Middle frontal gyrus (tissue), 1 donor: ENCODE measurements around the gene GH2.
"Not testable (repeated sequence)": the region's sequence is repeated elsewhere in the genome, so short reads cannot be mapped to it uniquely, and the experiment has no call there.

Source experiments
- DNase-seq: peaks from one replicate; pipeline ENCODE4 v3.0.0-alpha.2; 2015; ENCODE audit warnings: low spot score; ENCODE audit errors: extremely low spot score

The GH2 gene

DNA sequence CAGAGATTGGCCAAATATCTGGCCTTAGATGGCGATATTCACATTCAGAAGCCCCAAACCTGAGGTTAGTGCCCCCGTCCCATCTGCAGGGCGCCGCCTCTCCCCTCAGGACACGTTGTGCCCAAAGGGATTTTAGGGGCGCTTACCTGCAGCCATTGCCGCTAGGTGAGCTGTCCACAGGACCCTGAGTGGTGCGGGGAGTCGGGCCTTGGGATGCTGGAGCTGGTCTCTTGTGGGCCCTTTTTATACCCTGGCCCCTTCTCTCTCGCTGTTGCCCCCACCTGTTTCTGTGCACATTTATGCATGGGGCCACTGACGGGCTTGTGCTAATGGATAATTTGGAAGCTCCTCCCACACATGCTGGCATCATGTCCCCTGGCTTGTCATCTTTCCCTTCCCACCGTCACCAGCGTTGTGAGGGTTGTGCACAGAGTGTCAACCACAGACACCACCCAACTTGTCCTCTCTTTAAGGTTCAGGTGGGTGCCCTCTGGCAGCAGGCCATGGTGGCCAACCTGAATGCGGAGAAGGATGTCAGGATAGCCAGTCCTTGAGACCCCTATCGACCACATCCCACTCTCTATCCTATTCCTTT, 29.4 kb upstream of the GH2 start, which contains the start of gene CSHL1:
CSHL1 (minus strand) TSS at position 218 of the 595 bp plus-strand sequence; CDS start at position 156, 62 bp downstream.
- DNase-seq = no peak

DNA sequence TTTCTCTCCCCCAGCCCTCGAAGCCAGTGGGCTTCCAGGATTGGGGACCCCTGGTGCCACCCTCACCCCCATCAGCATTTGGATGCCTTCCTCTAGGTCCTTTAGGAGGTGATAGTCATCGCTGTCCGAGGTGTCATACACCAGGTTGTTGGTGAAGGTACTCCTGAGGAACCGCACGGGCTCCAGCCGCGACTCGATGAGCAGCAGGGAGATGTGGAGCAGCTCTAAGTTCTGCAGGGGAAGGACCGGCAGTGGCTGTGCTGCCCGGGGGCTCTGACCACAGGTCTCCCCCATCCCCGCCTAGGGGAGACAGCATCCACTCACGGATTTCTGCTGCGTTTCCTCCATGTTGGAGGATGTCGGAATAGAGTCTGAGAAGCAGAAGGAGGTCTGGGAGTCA, 28.4 kb upstream of the GH2 start:
- no peak for DNase-seq

DNA sequence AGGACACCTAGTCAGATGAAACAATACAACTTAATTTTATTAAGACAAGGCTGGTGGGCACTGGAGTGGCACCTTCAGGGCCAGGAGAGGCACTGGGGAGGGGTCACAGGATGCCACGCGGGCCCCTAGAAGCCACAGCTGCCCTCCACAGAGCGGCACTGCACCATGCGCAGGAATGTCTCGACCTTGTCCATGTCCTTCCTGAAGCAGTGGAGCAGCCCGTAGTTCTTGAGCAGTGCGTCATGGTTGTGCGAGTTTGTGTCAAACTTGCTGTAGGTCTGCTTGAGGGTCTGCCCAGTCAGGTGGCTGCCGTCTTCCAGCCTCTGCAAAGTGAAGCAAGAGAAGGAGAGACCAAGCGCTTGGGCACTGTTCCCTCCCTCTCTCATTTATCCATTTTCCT, 27.8 kb upstream of the GH2 start:
- DNase-seq = not testable (repeated sequence)

DNA sequence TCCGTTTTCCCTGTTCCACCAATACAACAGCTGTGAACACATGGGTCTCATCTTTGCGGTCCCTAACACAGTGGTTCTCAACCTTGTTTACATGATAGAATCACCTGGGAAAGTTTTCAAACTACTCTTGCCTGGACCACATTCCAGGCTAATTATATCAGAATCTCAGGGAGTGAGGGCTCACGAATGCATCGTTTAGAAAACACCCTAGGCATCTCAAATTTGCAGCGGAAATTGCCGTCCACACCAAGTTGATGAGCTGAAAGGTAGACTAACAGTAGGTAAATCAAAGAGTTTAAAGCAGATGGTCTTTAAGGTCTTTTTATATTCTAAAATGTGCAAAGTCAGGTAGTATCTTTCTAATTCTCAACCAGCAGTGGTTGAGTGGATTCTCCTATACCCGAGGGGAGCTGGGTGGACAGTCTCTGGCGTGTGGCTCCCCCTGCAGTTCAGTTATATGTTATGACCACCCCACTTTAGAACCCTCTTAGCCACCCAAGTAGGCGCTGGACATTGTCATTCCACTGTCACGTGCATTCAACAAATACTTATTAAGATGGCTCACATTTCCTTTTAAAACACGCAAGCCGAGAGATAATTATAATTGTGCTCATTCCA, 25.5 kb upstream of the GH2 start:
- not testable (repeated sequence) for DNase-seq

DNA sequence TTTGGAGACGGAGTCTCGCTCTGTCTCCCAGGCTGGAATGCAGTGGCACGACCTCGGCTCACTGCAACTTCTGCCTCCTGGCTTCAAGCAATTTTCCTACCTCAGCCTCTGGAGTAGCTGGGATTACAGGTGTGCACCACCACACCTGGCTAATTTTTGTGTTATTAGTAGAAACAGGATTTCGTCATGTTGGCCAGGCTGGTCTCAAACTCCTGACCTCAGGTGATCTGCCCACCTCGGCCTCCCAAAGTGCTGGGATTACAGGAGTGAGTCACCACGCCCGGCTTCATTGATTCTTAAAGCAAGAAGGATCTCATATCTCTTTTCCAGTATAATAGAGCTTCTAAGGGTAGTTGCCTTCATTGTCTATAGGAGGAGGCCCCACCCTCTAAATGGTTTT, 23.1 kb upstream of the GH2 start:
- DNase-seq = not testable (repeated sequence)

DNA sequence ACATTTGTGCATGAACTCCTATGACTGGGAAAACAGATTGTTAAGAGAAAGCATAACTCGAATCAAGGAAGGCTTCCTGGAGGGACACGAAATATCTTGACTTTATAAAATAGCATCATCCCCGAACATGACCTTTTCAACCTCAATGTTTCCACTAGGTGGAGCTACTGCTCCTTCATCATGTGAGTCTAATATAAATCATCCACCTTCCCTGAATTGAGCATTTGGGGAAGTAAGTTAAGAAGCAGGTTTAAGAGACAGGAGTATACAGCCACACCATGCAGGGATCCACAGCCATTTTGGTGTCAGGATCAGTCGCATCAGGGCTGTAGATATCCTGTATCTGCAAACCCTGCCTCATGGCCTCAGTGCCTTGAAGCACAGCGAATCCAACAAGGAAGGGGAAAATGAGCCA, 22.1 kb upstream of the GH2 start:
- DNase-seq = not testable (repeated sequence)

DNA sequence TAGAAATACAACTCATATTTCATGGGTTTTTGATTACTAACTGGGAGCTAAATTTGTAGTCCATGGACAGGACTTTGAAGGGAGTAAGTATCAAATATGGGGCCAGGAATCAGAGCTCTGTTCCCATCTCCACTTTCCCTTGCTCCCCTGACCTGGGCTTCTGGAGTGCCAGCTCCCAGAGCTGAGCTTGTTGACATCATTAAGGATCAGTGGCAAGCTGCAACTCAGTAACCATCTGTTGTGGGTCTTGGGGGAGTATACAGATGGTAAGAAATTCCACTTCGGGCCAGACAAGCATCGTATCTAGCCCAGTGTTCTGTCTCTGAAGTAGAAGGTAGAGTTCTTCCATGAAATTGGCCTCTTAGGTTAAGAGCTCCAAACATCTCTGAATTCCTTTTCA, 20.2 kb upstream of the GH2 start:
- DNase-seq = not testable (repeated sequence)

DNA sequence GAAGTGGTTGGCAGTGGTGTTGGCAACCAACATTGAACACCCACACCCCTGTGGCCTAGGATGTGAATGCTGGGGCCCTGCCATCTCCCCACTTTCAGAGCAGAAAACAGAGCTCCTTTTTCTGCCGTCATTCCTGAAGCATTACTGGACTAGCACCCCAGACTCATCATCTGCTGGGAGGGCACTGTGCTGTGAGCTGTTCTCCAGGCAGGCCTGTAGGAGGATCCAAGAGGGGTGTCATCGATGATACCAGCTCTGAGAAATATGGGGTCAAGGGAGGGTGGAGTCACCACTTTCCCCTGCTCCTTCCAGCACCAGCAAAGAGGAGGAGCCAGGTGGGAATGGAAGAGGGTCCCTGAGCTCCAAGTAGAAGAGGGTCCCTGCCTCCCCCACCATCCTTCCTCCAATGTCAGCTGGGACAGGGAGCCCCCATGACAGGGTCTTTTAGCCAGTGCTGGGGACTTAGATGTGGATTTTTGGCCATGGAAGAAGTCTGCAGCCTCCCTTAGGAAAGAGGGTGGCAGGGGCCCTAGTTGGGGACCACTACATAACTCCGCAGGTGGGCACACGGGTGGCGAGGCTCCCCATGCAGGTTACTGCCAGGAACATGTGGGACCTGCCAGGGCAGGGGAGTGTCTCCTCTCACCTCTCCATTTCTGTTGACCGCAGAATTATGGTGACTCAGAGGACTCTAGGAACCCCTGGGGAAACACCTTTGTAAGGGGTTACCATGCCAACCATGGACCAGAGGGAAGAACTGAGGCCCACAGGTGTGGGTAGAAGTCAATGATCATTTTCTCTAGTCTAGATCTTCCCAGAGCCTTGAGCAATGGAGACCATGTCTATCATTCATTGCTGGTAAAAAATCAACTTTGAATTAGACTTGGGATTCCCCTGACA, 17.4 kb upstream of the GH2 start:
- DNase-seq = not testable (repeated sequence)

DNA sequence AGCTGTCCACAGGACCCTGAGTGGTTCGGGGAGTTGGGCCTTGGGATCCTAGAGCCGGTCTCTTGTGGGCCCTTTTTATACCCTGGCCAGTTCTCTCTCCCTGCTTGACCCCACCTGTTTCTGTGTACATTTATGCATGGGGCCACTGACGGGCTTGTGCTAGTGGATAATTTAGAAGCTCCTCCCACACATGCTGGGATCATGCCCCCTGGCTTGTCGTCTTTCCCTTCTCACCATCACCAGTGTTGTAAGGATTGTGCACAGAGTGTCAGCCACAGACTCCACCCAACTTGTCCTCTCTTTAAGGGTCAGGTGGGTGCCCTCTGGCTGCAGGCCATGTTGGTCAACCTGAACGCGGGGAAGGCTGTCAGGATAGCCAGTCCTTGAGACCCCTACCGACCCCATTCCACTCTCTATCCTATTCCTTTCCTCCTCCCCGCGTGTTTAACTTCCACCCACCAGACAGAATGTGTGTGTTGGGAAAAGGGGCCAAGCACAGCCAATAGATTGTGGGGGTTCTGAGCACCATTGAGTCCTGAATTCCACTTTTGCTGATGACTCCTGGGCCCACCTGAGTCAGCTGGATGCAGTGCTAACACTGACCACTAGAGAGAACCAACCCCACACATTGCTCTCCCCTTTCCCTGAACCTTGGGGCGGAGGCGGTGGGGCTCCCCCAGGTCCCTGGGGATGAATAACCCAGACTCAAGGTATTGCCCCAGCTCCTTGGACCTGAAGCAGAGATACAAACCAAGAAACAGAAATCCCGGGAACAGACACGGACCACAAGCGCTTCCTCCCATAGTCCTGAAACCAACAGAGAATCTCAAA, 15.0 kb upstream of the GH2 start, which contains the start of gene CSH1:
CSH1 (minus strand) TSS at position 51 of the 831 bp plus-strand sequence. CDS start 63 bp downstream, outside the sequence.
- not testable (repeated sequence) for DNase-seq

DNA sequence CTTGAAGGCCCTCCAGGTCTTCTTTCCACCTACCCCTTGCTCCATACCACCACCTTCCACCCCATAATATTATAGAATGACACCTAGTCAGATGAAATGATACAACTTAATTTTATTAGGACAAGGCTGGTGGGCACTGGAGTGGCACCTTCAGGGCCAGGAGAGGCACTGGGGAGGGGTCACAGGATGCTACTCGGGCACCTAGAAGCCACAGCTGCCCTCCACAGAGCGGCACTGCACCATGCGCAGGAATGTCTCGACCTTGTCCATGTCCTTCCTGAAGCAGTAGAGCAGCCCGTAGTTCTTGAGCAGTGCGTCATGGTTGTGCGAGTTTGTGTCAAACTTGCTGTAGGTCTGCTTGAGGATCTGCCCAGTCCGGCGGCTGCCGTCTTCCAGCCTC, 13.1 kb upstream of the GH2 start:
- DNase-seq = not testable (repeated sequence)

DNA sequence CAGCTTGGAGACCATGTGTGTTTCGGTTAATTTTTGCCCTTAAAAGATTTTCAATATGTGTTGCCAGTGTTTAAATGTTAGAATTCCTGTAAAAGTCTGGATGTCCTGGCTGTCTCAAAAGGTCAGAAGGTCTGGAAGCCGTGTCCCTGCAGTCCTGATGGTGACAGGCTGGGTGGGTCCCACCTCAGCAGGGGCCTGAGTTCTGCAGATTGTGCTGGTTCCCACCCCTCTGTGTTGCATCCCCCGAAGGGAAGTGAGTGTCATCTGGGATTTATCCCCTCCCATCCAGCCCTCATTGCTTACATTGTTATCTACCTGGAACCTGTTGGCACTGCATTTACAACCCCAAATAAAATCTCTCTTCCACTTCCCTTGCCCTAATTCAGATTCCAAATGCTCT, 12.3 kb upstream of the GH2 start:
- DNase-seq = not testable (repeated sequence)

DNA sequence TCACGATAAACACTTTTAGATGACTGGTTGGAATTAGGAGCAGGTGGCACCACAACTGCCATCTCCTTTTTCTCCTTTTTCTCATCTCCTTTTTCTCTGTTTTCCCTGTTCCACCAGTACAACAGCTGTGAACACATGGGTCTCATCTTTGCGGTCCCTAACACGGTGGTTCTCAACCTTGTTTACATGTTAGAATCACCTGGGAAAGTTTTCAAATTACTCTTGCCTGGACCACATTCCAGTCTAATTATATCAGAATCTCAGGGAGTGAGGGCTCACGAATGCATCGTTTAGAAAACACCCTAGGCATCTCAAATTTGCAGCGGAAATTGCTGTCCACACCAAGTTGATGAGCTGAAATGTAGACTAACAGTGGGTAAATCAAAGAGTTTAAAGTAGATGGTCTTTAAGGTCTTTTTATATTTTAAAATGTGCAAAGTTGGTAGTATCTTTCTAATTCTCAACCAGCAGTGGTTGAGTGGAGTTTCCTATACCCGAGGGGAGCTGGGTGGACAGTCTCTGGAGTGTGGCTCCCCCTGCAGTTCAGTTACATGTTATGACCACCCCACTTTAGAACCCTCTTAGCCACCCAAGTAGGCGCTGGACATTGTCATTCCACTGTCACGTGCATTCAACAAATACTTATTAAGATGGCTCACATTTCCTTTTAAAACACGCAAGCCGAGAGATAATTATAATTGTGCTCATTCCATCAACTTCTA, 10.7 kb upstream of the GH2 start:
- not testable (repeated sequence) for DNase-seq

DNA sequence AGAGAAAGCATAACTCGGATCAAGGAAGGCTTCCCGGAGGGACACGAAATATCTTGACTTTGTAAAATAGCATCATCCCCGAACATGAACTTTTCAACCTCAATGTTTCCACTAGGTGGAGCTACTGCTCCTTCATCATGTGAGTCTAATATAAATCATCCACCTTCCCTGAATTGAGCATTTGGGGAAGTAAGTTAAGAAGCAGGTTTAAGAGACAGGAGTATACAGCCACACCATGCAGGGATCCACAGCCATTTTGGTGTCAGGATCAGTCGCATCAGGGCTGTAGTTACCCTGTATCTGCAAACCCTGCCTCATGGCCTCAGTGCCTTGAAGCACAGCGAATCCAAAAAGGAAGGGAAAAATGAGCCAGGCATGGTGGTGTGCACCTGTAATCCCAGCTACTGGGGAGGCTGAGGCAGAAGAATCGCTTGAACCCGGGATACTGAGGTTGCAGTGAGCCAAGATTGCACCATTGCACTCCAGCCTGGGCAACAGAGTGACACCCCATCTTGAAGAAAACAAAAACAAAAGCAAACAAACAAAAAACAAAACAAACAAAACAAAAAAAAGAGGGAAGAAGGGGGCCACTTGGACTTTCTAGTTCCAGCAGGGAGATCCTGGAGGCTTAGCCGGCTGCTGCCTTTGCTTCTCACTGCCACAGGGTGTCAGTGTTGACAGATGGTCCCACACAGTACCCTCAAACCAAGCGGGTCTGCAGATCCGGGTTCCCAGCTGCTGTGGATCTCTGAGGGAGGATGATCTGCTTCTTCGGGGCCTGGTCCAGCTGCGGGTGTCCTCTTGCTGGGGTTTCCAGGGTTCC, 7.5 kb upstream of the GH2 start:
- not testable (repeated sequence) for DNase-seq

DNA sequence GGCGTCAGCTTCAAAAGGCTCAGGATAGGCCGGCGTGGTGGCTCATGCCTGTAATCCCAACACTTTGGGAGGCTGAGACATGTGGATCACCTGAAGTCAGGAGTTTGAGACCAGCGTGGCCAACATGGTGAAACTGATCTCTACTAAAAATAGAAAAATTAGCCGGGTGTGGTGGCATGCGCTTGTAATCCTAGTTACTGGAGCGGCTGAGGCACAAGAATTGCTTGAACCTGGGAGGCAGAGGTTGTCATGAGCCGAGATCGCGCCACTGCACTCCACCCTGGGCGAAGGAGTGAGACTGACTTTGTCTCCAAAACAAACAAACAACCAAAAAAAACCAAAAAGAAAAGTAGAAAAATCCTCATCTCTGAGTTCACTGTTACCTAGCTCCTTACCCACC, 3.4 kb upstream of the GH2 start:
- DNase-seq = not testable (repeated sequence)

DNA sequence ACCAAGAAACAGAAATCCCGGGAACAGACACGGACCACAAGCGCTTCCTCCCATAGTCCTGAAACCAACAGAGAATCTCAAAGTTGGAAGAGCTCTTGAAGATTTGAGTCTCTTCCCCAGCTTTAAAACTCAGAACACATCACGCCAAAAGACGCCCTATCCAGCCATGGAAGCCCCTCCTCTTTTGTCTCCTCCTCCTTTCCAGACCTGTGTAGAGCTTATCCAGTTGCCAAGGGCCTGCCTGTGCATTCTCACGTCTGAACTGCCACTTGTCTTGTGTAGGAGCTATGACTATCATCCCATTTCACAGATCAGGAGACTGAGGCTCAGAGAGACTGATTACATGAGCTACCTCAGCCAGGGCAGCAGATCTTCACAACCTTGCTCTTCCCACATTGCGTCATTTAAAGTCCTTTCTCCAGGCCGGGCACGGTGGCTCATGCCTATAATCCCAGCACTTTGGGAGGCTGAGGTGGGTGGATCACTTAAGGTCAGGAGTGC, 932 bp upstream of the GH2 start:
- DNase-seq = not testable (repeated sequence)

DNA sequence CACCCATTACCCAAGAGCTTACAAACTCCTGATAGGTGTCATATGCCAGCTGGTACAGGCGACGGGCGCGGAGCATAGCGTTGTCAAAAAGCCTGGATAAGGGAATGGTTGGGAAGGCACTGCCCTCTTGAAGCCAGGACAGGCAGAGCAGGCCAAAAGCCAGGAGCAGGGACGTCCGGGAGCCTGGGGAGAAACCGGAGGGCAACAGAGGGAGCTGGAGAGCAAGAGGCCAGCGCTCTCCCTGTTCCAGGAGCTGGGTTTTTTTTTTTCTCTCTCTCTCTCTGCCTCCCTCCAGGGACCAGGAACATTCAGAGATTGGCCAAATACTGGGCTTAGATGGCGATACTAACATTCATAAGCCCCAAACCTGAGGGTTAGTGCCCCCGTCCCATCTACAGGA, 407 bp downstream of the GH2 start:
- DNase-seq = not testable (repeated sequence)

DNA sequence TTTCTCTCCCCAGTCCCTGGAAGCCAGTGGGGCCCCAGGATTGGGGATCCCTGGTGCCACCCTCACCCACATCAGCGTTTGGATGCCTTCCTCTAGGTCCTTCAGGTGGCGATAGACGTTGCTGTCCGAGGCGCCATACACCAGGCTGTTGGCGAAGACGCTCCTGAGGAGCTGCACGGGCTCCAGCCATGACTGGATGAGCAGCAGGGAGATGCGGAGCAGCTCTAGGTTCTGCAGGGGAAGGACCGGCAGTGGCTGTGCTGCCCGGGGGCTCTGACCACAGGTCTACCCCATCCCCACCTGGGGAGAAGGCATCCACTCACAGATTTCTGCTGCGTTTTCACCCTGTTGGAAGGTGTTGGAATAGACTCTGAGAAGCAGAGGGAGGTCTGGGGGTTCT, 1.0 kb downstream of the GH2 start:
- DNase-seq = no peak

DNA sequence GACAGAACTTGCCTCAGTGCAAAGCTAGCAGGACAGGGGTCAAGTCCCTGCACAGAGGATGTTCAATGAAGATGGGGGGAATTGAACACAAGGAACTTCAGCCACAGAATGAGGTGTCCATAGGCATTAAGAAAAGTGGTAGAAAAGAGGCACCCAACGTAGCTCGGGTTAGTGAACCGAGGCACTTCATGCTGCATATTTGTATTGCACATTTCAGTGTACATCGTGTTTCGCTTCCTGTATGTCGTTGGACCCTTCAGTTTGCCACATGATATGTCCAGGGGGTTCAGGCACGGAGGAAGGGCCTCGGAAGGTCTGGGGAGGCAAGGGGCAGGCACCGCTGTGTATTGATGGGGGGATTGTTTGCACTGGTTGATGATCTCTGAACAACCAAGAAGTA, 3.3 kb downstream of the GH2 start:
- DNase-seq = not testable (repeated sequence)

DNA sequence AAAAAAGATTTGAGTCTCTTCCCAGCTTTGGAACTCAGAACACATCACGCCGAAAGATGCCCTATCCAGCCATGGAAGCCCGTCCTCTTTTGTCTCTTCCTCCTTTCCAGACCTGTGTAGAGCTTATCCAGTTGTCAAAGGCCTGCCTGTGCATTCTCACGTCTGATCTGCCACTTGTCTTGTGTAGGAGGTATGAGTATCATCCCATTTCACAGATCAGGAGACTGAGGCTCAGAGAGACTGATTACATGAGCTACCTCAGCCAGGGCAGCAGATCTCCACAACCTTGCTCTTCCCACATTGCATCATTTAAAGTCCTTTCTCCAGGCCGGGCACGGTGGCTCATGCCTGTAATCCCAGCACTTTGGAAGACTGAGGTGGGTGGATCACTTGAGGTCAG, 7.1 kb downstream of the GH2 start:
- not testable (repeated sequence) for DNase-seq
